Ecto neural progenitor cell (in vitro differentiated cells): ENCODE results near the gene GPC6.
"Not testable (repeated sequence)": the region's sequence is repeated elsewhere in the genome, so short reads cannot be mapped to it uniquely, and the experiment has no call there.

Source experiments
- DNase-seq: peaks from one replicate; pipeline ENCODE4 v3.0.0-alpha.2; 2018; ENCODE audit warnings: low spot score

The GPC6 gene

GRCh38 chr13:93226623-93227279, at the start of gene GPC6:
GPC6 (plus strand) TSS chr13:93226807.
- DNase-seq: no peak

GRCh38 chr13:93180356-93180969, 46.1 kb upstream of the GPC6 start:
- DNase-seq: no peak

- no peak for DNase-seq
Observed at GRCh38 chr13:93182406-93182805, 44.2 kb upstream of the GPC6 start.

- no peak for DNase-seq
Observed at GRCh38 chr13:93183302-93183701, 43.3 kb upstream of the GPC6 start.

GRCh38 chr13:93190006-93190405, 36.6 kb upstream of the GPC6 start:
- no peak for DNase-seq

- no peak for DNase-seq
Observed at GRCh38 chr13:93193682-93194081, 32.9 kb upstream of the GPC6 start.

- no peak for DNase-seq
Observed at GRCh38 chr13:93199856-93200255, 26.8 kb upstream of the GPC6 start.

GRCh38 chr13:93200626-93201025, 26.0 kb upstream of the GPC6 start:
- no peak for DNase-seq

GRCh38 chr13:93201992-93202558, 24.5 kb upstream of the GPC6 start:
- no peak for DNase-seq

- not testable (repeated sequence) for DNase-seq
Observed at GRCh38 chr13:93206778-93207392, 19.7 kb upstream of the GPC6 start.

- no peak for DNase-seq
Observed at GRCh38 chr13:93216122-93216521, 10.5 kb upstream of the GPC6 start.

GRCh38 chr13:93217721-93218261, 8.8 kb upstream of the GPC6 start:
- no peak for DNase-seq

- no peak for DNase-seq
Observed at GRCh38 chr13:93218583-93218982, 8.0 kb upstream of the GPC6 start.

GRCh38 chr13:93220073-93220472, 6.5 kb upstream of the GPC6 start:
- DNase-seq: no peak

GRCh38 chr13:93222976-93223375, 3.6 kb upstream of the GPC6 start:
- no peak for DNase-seq

- no peak for DNase-seq
Observed at GRCh38 chr13:93224535-93224934, 2.1 kb upstream of the GPC6 start.

- DNase-seq: no peak
Observed at GRCh38 chr13:93225610-93226009, 997 bp upstream of the GPC6 start.

- no peak for DNase-seq
Observed at GRCh38 chr13:93226065-93226622, 463 bp upstream of the GPC6 start.

GRCh38 chr13:93227280-93227877, 772 bp downstream of the GPC6 start:
- DNase-seq: peak; percentile 78

- peak; percentile 89 for DNase-seq
Observed at GRCh38 chr13:93227878-93228642, 1.5 kb downstream of the GPC6 start.

GRCh38 chr13:93228643-93228937, 2.0 kb downstream of the GPC6 start:
- no peak for DNase-seq
